Measurements from ENCODE around the gene DHRS2. TPM values are rescaled to one million over a fixed set of nuclear protein-coding genes. Genes with fewer than 3 reads are reported as not detected.

The DHRS2 gene
- total and polyA plus RNA-seq, 2 of the 13 experiments (the other 11 are each of a cell fraction or from before 2014, with no cell fraction given), result 1,621 to 3,021 TPM

DNA sequence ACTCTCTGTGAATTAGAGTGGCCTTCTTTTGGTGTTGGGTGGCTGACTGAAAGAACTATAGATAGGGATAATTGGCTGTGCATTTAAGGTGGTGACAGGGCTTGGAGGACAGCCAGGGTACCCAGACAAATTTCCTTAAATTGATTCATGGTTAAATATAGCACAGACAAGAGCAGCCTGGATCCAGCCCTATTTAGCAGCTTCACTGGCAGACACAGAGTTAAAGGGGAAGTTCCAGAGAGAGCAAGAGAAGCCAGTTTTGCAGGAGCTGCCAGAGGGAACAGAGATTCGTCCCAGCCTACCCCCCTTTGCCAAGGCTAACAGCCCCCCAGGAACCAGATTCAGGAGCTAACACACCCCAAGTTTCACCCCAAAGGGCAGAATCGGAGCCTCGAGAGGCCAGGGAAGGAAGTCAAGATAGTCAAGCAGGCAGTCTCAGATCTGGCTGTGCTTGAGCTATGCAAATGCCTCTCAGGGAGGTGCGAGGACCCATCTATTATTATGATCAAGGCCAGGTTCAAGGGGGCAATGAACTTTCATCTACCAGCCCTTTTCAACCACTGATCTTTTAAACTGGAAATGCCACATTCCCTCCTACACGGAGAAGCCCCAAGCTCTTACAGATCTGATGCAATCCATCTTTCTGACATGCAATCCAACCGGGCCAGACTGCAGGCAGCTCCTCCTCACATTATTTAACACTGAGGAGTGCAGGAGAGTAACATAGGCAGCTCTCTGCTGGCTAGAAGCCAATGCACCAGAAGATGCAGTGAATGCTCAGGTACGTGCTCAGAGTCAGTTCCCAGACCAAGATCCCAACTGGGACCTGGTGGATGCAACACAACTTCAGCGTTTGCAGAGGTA, 58.2 kb downstream of the DHRS2 start (continued):
- TF ChIP-seq, protein P1, sequence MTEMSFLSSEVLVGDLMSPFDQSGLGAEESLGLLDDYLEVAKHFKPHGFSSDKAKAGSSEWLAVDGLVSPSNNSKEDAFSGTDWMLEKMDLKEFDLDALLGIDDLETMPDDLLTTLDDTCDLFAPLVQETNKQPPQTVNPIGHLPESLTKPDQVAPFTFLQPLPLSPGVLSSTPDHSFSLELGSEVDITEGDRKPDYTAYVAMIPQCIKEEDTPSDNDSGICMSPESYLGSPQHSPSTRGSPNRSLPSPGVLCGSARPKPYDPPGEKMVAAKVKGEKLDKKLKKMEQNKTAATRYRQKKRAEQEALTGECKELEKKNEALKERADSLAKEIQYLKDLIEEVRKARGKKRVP (CRISPR knock-in tag; IDR thresholded peaks at IDR 0.05), result peak; percentile 94 to 100
- TF ChIP-seq ZMAT3 (CRISPR knock-in tag; conservative IDR thresholded peaks at IDR 0.05) (no peak), ZFY (CRISPR knock-in tag; IDR thresholded peaks at IDR 0.05) (peak; percentile 30; the same call in 1 of the 2 replicates), ZNF558 (CRISPR knock-in tag; IDR thresholded peaks at IDR 0.05; ENCODE audit: borderline replicate concordance) (no peak), ZKSCAN1 (IDR thresholded peaks at IDR 0.05; ENCODE audit: low read length) (no peak), RAD51 (IDR thresholded peaks at IDR 0.05; ENCODE audit: borderline replicate concordance) (no peak), ZFP90 (CRISPR knock-in tag; IDR thresholded peaks at IDR 0.05; ENCODE audit: borderline replicate concordance) (0 out of 2 replicates have a peak, but pooled peaks have one; percentile 30), CEBPB (IDR thresholded peaks at IDR 0.05; ENCODE audit: borderline replicate concordance, low read depth, low read length) (peak; percentile 98), JDP2 (CRISPR knock-in tag; IDR thresholded peaks at IDR 0.05; ENCODE audit: borderline replicate concordance) (no peak), ZBTB3 (CRISPR knock-in tag; IDR thresholded peaks at IDR 0.05; ENCODE audit: borderline replicate concordance, low read depth) (no peak), MTA3 (CRISPR knock-in tag; IDR thresholded peaks at IDR 0.05) (no peak), MED13 (CRISPR knock-in tag; IDR thresholded peaks at IDR 0.05) (no peak), E2F1 (CRISPR knock-in tag; IDR thresholded peaks at IDR 0.05) (peak; percentile 46; the same call in 1 of the 2 replicates), FOXK1 (CRISPR knock-in tag; IDR thresholded peaks at IDR 0.05; ENCODE audit: borderline replicate concordance, low read depth) (0 out of 2 replicates have a peak, but pooled peaks have one; percentile 50), ZKSCAN8 (CRISPR knock-in tag; IDR thresholded peaks at IDR 0.05; ENCODE audit: borderline replicate concordance) (no peak), KAT8 (CRISPR knock-in tag; IDR thresholded peaks at IDR 0.05) (peak; percentile 50; the same call in 1 of the 2 replicates), RARA (CRISPR knock-in tag; IDR thresholded peaks at IDR 0.05) (peak; percentile 68), ZMYM2 (CRISPR knock-in tag; IDR thresholded peaks at IDR 0.05) (no peak), ZNF713 (CRISPR knock-in tag; IDR thresholded peaks at IDR 0.05) (no peak), MTF2 (CRISPR knock-in tag; IDR thresholded peaks at IDR 0.05; ENCODE audit: borderline replicate concordance) (no peak), HOXA3 (CRISPR knock-in tag; IDR thresholded peaks at IDR 0.05) (peak; percentile 51), SNAI1 (CRISPR knock-in tag; IDR thresholded peaks at IDR 0.05; ENCODE audit: borderline replicate concordance) (no peak), MNT (IDR thresholded peaks at IDR 0.05) (no peak)
- TF ChIP-seq, protein P2, sequence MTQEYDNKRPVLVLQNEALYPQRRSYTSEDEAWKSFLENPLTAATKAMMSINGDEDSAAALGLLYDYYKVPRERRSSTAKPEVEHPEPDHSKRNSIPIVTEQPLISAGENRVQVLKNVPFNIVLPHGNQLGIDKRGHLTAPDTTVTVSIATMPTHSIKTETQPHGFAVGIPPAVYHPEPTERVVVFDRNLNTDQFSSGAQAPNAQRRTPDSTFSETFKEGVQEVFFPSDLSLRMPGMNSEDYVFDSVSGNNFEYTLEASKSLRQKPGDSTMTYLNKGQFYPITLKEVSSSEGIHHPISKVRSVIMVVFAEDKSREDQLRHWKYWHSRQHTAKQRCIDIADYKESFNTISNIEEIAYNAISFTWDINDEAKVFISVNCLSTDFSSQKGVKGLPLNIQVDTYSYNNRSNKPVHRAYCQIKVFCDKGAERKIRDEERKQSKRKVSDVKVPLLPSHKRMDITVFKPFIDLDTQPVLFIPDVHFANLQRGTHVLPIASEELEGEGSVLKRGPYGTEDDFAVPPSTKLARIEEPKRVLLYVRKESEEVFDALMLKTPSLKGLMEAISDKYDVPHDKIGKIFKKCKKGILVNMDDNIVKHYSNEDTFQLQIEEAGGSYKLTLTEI (CRISPR knock-in tag; conservative IDR thresholded peaks at IDR 0.05), result no peak

All from HepG2 (cell line).